Activated CD8-positive, alpha-beta memory T cell treated with anti-CD3 and anti-CD28 coated beads, Interleukin-2, amount 50 U/mL, for 48 hours (primary cell): ENCODE data around the gene LDAH.
"Not testable (repeated sequence)": the region's sequence is repeated elsewhere in the genome, so short reads cannot be mapped to it uniquely, and the experiment has no call there.

Experiments used
- DNase-seq: peaks from one replicate; pipeline ENCODE4 v3.0.0-alpha.2; 2020

Gene LDAH

DNA sequence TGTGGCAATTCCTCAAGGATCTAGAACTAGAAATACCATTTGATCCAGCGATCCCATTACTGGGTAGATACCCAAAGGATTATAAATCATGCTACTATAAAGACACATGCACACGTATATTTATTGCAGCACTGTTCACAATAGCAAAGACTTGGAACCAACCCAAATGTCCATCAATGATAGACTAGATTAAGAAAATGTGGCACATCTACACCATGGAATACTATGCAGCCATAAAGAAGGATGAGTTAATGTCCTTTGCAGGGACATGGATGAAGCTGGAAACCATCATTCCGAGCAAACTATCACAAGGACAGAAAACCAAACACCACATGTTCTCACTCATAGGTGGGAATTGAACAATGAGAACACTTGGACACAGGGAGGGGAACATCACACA, 106.7 kb downstream of the LDAH start:
- not testable (repeated sequence) for DNase-seq

- DNase-seq: not testable (repeated sequence)
Observed at GRCh38 chr2:20714412-20714811, 108.5 kb downstream of the LDAH start.

- not testable (repeated sequence) for DNase-seq
Observed at GRCh38 chr2:20713585-20713984, 109.3 kb downstream of the LDAH start.

DNA sequence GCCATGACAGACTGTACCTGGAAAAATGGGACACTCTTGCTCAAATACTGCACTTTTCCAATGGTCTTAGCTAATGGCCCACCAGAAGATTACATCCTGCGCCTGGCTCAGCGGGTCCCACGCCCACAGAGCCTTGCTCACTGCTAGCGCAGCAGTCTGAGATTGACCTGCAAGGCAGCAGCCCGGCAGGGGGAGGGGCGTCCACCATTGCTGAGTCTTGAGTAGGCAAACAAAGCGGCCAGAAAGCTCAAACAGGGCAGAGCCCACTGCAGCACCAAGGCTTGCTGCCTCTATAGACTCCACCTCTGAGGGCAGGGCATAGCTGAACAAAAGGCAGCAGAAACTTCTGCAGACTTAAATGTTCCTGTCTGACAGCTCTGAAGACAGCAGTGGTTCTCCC, 111.3 kb downstream of the LDAH start:
- DNase-seq: not testable (repeated sequence)

DNA sequence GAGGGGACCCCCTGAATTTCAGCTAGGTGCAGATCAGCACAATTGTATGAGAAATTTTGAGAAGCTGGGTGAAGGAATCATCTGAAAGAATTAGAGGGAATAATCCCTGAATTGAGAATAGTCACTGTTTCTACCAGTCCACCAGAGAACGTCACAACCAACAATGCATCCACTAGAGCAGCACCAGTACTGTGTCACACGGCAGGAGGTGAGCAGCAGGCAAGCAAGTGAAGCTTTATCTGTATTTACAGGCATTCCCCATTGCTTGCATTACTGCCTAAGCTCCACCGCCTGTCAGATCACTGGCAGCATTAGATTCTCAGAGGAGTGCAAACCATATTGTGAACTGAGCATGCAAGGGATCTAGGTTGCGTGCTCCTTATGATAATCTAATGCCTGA, 115.3 kb downstream of the LDAH start:
- DNase-seq: no peak

DNA sequence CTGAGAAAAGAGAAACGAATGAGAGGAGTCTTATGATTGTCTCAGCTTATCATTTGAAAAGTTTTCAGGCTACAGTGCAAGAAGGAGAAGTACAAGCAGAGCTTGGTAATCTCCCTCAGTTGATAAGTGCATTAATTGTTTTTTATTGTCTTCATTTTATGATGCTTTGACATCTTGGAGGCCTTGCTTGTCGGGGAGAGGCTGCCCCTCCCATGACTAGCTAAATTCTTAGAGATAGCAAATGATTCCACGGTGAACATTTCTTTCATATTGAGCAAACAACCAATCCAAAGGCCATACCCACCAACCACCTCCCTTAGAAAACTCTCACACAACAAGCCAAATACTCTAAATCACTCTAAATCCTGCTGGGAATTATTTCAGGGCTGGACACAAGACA, 116.1 kb downstream of the LDAH start:
- no peak for DNase-seq

DNA sequence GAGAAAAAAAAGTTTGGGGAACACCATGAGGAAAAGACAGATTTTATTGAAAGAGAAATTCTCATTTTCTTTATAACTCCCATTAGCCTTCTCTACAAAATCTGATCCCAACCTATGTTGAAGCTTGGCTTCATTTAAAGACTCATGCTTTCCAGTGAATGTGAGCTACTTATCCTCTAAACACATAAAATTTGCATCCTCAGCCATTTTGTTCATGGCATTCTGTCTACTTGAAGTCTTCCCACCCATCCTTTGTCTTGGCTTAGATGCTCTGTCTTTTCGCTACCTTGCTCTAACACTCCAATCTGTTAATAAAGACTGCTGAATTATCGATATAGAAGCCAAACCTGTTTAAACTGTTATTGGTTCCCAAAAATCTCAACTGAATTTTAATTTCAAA, 116.7 kb downstream of the LDAH start:
- no peak for DNase-seq

- DNase-seq: no peak
Observed at GRCh38 chr2:20704886-20705285, 118.0 kb downstream of the LDAH start.

DNA sequence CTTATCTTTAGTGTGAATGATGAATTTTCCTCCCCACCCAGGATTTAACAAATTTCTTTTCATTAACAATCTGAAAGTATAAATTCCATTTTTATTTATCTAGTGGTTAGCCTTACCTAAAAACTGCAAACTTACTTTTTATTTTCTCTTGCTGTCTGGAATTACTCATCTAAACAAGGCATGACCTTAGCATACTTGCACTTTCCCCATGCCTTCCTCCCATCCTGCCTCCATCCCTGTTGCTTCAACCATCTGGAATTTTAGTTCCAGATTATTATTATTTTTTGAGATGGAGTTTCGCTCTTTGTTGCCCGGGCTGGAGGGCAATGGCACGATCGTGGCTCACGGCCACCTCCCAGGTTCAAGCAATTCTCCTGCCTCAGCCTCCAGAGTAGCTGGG, 120.3 kb downstream of the LDAH start:
- no peak for DNase-seq

DNA sequence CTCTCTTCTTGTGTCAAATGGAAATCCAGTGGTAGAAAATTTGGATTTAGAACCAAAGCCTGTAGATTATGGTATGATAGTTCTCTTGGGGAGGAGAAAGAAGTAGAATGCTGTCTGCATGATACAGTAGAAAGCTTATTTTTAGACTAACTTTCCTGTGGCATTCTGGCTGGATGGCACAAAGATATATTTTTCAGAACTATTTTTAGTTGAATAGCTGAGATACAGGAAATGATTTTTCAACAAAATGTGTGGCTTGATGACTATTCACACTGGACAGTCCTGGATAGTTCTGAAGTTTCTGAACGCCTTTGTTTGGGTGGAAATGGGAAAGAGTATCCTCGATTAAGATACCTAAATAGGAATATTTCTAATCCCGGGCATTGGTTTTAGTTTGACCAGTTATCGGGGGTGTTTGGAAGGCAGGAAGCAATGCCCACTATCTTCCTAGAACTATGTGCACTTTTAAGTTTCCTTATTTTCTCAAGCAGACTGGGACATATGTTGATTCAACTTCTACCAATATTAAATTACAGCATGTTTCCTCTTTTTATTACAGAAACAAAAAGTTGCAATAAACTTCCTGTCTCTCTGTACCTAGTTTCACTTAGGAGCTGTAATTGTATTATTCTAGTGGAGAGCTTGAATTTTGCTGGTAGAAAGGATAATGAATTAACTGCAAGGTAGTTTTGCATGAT, 123.8 kb downstream of the LDAH start:
- no peak for DNase-seq

DNA sequence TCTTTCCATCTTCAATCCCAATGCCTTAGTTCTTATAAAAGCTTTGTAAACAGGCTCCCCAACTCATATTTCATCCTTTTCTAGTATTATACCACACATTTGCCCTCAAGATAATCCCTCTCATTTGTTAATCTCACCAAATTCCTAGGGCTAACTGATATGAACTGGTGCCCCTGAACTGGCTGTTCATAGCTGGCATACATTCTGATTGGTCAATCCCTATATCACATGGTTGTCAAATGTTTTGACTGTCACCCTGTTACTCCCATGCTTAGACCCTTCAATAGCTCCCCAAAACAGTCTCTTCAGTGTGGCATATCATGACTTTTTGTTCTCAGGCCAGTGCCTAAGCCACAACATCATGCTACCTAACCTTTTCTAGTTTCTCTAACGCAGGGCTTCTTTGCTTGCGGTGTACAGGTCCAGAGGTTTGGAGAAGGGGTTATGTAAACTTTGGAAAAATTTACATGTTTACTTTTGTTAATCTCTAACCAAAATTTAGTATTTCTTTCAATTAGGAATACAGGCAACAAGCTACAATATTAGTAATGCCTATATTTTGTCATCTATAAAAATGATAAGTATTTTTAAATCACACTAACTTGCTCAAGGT, 125.5 kb downstream of the LDAH start:
- DNase-seq: no peak

GRCh38 chr2:20696366-20696765, 126.5 kb downstream of the LDAH start:
- no peak for DNase-seq

- DNase-seq: no peak
Observed at GRCh38 chr2:20693317-20693716, 129.6 kb downstream of the LDAH start.

- DNase-seq: no peak
Observed at GRCh38 chr2:20692081-20692480, 130.8 kb downstream of the LDAH start.

- DNase-seq: no peak
Observed at GRCh38 chr2:20691076-20691734, 131.7 kb downstream of the LDAH start.

- no peak for DNase-seq
Observed at GRCh38 chr2:20689428-20690264, 133.3 kb downstream of the LDAH start.

DNA sequence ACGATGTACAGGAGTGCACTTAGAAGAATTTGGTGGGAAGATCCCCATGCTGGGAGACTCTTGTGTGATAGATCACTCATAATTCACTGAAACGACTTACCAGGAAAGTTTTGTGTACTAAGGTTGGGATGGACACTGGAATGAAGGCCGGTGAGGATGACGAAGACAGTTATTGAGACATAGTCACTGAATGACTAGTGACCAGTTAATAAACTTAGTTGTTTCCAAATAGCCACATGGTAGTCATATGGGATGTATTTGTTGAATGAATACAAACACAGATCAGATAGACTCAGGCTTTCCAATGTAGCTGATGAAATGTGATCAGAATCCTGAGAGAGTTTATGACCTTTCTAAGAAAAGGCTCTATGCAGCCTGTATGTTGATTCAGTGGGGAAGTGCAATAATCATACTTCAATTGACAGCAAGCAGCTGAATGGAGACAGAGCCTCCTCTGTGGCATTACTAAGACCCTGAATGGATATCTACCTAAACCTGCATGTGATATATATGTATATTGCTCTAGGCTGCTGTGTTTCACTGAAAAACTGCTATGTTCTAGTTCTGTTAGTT, 135.6 kb downstream of the LDAH start:
- DNase-seq: no peak

- DNase-seq: no peak
Observed at GRCh38 chr2:20684581-20685063, 138.3 kb downstream of the LDAH start.

GRCh38 chr2:20682167-20682920, 140.6 kb downstream of the LDAH start:
- no peak for DNase-seq

DNA sequence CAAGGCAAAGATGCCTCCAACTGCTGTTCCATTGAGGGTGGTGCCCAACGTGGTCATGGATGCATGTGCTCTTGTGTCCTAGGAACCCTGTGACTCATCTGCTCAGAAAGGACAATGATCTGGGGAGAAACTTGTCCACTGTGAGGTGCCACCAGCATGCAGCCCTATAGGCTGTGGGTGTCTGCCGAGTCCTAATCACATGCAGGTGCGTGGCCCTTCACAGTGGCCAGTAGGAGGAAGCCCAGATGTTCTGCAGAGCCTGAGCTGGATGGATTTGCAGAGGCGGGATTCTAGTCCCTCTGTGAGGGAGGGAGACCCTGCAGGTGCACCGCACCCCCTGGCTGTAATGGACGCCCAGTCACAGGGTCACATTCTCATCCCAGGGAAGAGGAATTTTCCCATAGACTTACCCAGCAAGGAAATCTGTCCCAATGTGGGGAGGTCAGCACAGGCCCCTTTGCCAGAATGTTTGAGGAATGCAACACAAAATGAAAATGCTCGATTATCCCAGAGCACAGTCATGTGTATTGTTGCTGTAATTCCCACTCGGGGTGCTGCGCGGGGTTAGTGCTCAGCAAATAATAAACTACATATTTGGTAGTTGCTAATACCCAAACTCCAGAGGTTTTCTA, 142.0 kb downstream of the LDAH start:
- no peak for DNase-seq

DNA sequence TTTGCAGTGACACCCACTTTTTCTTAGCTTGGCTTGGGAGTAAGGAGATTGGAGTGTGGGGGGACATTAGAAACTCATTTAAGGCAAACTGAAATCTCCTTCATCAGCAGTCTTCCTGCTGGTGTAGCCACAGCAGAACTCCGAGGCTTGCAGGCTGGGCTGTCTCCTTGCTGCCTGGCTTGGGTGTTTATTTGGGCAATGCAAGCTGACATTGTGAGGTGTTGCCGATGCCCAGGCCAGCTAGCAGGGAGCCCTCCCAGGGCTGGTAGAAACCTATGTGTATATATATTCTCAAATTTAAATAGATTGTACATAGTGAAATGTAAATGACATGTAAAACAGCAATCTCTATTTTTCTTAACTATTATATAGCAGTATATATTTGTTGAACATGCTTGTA, 144.1 kb downstream of the LDAH start:
- DNase-seq: no peak

GRCh38 chr2:20678086-20678395, 144.9 kb downstream of the LDAH start:
- DNase-seq: no peak
